ENCODE results near the gene HDAC5.
A peak's percentile ranks its signal among the peaks of the same experiment; 100 is the strongest.
"Not testable (repeated sequence)": the region's sequence is repeated elsewhere in the genome, so short reads cannot be mapped to it uniquely, and the experiment has no call there.

Gene HDAC5

DNA sequence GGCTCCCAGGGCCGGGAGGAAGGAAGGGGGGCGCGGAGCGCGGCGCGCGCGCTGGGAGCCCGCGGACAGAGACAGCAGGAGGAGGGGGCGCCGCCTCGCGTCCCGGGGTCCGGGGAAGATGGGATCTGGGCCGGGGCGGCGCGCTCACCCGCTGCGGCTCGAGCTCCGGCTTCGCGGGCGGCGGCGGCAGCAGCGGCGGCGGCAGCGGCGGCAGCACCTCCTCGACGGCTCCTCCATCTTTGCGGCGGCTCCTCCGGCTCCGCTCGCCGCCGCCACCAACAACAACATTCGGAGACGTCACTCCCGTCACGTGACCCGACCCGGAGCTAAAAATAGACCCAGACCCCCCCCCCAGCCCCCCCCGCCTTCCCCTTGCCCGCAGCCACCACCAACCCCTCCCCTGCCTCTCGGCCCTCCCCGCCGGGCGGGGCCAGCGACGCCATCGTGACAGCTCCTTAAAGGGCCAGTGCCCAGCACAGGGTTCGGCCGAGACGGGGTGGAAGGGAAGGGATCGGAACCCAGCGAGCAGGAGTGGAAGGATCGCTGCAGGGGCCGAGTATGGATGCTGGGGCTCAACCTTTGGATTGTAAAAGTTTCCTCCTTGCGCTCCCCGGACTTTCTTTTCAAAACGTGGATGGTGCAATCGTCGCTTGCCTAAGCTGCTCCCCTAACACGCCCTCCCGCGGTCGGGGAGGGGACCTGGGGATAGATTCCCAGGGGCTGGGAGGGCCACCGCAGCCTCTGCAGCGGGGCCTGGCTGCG lies at the start of gene HDAC5:
HDAC5 (minus strand) TSS at position 286 of the 762 bp plus-strand sequence. CDS start 6,126 bp downstream, outside the sequence.
- peak; percentile 96 for DNase-seq (ENCODE audit: low spot score)

DNA sequence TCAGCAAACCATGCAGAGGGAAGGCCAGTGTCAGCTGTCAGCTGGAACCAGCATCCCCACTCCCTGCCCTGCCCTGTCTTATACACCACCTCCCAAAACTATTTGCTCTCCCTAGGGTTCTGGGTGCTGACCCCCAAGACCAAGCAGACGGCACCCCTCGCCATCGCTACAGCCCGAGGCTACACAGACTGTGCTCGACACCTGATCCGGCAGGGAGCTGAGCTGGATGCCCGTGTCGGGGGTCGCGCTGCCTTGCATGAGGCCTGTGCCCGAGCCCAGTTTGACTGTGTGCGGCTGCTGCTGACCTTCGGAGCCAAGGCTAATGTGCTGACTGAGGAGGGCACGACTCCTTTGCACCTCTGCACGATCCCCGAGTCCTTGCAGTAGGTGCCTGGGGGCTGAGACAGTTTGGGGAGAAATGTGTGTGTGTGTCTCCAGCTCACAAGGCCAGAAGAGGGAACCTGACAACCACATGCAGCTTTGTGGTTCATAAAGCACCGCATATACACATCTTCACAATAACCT lies 48.6 kb upstream of the HDAC5 start:
- DNase-seq (ENCODE audit: low spot score) = no peak

DNA sequence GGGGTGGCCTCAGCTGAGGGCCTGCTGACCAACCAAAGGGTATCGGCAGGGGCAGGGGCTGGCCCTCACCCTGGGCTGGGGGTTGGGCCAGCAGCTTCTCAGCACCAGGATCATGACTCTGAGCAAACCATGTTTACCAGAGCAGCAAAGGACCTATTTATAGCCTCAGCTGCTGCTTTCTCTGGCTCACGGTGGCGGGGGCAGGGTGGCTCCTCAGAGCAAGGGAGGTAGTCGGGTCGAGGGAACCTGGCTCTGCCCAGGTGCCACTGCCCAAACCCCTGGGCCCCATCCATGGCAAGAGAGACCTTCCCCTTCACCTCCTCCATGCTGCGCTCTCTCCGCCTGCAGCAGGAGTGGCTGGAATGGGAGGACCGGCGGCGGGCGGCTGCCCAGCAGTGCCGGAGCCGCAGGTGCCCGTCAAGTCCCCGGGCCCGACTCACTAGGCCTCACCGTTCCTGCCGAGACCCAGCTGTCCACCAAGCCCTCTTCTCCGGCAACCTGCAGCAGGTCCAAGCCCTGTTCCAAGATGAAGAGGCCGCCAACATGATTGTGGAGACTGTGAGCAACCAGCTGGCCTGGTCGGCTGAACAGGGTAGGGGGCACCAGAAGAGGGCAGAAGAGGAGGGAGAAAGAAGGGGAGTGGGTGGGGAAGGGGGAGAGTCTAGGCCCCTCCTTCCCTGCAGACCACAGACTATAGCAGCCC lies 47.2 kb upstream of the HDAC5 start, which contains the start of gene ASB16:
ASB16 (plus strand) TSS at position 206 of the 703 bp plus-strand sequence; CDS start at position 292, 86 bp downstream.
- DNase-seq (ENCODE audit: low spot score) = peak; percentile 74

DNA sequence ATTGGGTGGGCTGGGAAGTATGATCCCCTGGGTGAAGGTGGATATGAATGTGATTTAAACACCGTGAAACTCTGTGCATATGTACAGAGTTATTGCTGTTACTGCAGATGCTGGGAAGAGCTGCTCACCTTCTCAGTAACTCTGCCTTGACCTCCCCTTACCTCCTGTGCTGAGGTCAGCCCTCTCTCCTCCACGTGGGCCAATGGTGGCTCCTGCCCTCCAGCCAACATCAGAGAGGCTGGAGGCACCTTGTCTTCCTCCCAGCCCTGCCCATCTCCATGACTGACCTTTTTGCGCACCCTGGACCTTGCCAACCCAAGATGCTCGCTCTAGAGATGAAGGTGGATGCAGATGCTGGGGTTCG lies 46.7 kb upstream of the HDAC5 start:
- no peak for DNase-seq (ENCODE audit: low spot score)

DNA sequence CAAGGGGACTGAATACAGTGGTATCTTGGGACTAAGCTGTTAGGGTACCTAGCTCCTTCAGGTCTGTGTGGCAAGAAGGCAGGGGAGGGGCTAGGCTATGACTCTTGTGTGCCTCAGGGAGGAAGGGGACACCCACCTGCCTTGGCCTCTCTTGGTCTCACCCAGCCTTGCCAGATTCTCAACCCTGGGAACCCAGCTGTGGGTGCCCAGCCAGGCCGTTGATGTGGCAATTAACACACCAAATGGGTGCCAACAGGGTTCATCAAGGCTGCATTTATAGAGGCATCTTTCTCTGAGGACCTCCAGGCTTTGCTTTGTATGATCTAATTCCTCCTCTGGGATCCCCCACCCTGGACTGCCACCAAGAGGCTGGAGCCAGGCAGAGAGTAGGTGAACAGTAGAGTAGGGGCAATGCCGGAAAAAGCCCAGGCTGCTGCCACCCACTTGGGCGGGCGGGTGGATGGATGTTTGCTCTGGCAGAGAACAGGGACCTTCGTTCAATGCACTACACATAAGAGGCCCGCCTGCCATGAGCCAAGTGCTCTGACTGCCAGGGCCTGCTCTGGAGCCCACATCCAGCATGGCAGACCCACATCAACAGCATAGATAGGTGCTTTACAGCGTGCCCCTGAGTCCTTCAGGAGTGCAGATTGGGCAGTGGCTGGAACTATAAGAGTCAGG lies 43.9 kb upstream of the HDAC5 start:
- no peak for DNase-seq (ENCODE audit: low spot score)

DNA sequence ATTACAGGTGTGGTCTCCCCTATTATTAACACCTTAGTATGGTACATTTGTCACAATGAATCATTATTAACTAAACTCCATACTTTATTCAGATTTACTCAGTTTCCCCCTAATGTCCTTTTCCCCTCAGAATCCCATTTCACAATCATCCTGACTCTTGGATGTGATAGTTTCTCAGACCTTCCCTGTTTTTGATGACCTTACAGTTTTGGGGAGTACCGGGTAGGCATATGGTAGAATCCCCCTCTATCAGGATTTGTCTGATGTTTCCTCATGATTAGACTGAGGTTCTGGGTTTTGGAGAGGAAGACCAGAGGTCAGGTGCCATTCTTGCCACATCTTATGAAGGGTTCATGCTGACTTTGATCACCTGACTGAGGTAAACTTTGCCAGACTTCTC lies 41.0 kb upstream of the HDAC5 start:
- no peak for DNase-seq (ENCODE audit: low spot score)

DNA sequence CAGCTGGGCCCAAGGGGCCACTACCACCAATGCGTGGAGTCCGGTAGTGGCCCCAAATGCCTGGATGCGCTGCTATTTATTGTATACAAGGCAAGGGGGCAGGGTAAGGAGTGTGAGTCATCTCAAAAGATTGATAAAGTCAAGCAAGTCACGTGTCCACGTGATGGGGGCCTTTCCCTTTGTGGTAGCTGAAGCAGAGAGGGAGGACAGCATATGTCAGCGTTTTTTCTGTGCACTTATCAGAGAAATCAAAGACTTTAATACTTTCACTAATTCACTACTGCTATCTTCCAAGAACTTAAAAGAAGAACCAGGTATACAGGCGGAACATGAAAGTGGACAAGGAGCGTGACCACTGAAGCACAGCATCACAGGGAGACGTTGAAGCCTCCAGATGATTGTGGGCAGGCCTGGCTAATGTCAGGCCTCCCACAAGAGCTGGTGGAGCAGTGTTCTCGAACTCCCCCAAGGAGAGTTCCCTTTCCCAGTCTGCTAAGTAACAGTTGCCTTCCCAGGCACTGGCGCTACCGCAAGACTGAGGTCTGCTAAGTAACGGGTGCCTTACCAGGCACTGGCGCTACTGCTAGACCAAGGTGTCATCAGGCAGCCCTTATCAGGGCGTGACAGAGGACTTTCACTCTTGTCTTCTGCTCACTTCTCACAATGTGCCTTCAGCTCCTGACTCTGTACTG lies 36.2 kb upstream of the HDAC5 start:
- no peak for DNase-seq (ENCODE audit: low spot score)

DNA sequence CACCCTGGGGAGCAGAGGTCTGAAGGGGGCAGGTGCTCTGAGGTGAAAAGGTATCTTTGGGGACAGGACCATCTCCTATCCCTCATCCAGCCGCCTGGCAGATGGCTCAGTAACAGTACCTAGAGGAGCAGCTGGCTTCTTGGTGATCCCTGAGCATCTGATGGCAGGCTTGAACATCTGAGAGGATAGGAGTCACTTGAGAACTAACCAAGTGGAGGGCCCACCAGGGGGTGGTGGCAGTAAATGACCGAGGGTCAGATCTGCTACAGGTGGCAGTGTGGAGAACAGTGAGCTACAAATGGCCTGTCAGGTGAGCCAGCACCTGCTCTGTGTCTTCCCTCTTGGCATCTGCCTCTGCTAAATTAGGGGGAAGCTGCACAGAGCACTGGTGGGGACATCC lies 32.0 kb upstream of the HDAC5 start:
- no peak for DNase-seq (ENCODE audit: low spot score)

DNA sequence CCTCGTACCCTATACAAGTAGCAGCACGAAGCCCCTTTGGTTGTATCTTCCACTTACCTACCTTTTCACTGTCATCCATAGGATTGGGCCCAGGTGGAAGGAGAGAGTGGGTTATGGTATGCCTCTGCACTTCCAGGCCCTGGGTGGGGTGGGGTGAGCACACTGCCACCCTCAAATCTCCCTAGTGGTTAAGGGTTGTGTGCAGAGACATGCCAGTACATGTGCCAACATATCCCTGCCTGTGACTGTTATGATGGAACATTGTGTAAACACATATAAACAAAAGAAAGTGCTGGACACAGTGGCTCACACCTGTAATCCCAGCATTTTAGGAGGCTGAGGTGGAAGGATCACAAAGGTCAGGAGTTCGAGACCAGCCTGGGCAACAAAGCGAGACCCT lies 29.4 kb upstream of the HDAC5 start:
- DNase-seq (ENCODE audit: low spot score) = no peak

DNA sequence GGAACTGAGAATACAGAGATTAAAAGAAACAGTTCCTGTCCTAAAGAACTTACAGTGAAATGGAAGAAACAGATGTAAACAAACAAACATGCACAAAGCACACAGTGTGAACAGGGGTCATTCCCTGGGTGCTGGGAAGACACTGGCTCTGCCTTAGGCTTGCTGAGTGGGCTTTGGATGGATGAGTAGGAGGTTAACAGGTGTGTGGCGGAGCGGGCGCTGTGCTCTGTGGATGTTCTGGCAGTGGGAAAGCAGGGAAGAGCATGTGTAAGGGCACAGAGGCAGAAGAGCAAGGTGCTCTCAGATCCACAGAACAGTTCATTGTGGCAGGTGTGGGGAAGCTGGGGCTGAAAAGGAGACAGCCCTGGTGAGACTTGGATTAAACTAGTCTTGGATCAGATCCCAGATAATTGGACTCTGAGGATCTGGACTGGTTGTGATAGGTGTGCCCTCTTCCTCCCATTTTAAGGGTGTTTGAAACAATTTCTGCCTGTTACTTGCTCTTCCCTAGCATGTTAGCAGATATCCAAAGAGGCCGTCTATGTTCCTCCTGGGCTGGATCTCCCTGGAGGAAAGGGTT lies 26.4 kb upstream of the HDAC5 start:
- no peak for DNase-seq (ENCODE audit: low spot score)

DNA sequence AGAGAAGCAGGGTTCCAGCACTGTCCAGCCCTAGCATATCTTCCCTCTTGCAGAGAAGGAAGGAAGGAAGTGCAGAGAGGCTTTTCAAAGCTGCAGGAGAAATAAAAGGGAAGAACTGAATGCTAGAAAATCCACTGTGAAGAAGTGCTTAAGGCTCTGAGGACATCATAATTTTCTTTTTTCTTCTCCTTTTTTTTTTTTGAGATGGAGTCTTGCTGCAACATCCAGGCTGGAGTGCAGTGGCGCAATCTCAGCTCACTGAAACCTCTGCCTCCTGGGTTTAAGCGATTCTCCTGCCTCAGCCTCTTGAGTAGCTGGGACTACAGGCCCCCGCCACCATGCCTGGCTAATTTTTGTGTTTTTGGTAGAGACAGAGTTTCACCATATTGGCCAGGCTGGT lies 25.6 kb upstream of the HDAC5 start:
- not testable (repeated sequence) for DNase-seq (ENCODE audit: low spot score)

DNA sequence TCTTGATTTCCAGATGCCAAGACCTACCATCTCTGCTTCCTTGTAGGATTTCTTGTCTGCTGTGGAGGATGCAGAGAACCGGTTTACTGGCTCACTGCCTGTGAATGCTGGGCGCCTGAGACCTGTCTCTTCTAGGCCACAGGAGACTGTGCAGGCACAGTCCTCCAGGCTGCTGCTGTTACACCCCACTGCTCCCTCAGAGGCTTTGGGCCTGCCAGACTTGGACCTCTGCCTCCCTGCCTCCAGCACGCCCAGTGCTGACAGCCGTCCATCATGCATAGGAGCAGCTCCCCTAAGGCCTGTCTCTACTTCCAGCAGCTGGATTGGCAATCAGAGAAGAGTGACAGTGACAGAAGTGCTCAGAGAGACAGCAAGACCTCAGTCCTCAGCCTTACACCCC lies 24.4 kb upstream of the HDAC5 start:
- no peak for DNase-seq (ENCODE audit: low spot score)

DNA sequence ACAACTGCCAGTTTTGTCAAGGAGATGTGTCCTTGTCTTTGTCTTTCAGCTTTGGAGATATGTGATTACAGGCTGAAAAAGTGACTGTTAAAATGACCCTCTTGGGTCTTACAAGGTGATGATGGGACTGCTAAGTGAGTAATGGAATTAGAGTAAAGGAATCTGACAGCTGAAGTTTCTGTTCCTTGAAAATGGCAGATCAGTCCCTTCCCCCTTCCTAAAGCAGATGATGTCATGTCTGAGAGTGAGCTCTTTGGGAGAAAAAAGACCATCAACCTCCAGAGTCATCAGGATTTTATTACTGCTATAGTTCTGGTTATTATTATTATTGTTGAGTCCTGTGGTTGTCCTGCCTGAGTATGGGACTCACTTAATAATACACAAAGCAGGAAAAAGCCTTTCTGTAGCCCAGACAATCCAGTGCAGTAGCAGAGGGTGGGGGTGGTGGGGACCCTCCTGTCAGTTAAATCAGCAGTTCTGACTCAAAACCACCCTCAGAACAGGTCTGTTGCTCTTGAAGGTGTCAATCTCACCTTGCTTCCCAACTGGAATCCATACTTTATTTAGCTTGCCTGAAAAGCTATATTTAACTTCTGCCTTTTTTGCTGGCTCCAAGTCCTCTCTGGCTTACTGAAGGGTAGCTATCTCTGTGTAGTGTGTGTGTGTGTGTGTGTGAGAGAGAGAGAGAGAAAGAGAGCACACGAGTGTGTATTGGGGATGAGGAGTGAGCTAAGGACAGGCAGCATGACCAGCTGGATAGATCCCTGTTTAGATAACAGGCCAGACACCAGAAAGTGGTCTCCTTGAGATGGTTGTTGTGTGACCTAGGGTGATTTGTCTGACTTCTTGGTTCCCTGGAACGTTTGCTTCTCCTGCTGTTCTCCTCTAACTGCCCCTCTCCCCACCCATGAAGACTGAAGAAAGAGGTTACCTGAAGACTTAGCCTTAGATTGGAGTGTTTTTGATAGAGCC lies 23.2 kb upstream of the HDAC5 start:
- DNase-seq (ENCODE audit: low spot score) = no peak

DNA sequence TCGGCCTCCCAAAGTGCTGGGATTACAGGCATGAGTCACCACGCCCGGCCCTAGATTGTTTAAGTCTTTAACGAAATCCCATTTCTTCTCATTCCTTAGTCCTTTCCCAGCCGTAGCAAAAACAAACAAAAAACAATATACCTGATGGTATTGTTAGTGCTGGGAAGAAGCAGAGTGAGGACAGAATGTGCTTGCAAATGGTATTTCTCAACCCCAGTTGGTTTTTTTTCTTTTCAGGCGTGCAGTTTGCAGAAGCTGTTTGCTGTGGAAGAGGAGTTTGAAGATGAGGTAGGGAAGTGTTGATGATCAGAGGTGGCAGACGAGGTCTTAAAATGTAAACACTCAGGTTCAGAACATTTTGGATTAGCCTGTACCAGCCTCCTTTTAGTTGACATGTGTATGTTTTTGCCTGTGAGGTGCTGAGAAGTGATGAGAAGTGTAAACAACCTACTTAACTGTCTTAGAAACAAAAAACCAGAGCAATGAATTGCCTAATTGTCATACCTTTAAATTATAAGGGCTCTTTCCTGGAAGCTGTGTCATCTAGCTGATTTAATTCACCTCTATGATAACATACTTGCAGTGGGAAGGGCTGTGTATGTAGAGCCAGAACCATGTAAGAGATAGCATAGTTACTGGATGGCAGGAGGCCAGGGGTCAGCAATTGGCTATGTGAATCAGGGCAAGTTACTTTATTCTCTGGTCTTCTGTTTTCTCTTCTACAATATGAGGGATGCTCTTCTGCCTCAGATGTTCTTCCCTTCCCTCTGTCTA lies 21.7 kb upstream of the HDAC5 start:
- DNase-seq (ENCODE audit: low spot score) = no peak

DNA sequence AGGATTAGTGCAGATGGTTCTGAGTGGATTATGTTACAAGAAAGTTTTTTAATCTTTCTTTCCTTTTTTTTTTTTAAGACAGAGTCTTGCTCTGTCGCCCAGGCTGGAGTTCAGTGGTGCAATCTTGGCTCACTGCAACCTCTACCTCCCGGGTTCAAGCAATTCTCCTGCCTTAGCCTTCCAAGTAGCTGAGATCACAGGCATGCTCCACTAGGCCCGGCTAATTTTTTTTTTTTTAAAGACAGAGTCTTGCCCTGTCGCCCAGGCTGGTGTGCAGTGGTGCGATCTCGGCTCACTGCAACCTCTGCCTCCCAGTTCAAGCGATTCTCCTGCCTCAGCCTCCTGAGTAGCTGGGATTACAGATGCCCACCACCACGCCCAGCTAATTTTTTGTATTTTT lies 20.5 kb upstream of the HDAC5 start:
- not testable (repeated sequence) for DNase-seq (ENCODE audit: low spot score)

DNA sequence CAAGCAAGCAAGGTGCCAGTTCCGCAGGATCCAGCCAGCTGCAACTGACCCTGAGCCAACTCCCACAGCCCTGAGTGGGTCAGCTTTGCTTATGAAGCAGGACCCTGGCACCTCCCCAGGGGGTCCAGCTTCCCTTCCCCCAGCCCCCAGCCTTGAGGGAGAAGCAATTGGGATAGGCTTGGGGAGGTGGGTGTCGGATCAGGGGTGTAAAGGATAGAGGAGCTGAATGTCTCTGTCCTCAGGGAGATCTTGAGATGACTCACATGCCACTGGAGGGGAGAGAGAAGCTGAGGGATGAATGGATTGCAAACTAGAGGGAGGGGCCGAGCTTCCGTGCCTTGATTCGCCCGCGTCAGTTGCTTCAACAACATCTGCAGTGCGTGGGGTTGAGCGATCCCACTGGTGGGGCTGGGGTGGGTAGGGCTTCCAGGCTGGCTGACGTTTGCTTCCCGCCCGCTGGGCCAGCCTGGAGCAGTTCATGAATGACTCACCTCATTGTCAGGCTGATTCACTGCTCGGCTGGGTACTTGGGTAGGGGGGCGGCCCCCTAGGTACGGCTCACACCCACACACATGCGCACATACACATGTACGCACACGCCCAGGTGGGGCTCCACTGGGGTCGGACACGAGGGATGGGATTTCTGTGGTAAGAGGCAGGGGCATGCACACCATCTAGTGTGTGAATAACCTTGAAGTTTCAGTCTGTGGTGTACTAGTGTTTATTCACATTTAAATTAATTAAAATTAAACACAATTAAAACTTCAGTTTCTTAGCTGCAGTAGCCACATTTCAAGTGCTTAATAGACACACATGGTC lies 14.7 kb upstream of the HDAC5 start:
- peak; percentile 97 for DNase-seq (ENCODE audit: low spot score)

DNA sequence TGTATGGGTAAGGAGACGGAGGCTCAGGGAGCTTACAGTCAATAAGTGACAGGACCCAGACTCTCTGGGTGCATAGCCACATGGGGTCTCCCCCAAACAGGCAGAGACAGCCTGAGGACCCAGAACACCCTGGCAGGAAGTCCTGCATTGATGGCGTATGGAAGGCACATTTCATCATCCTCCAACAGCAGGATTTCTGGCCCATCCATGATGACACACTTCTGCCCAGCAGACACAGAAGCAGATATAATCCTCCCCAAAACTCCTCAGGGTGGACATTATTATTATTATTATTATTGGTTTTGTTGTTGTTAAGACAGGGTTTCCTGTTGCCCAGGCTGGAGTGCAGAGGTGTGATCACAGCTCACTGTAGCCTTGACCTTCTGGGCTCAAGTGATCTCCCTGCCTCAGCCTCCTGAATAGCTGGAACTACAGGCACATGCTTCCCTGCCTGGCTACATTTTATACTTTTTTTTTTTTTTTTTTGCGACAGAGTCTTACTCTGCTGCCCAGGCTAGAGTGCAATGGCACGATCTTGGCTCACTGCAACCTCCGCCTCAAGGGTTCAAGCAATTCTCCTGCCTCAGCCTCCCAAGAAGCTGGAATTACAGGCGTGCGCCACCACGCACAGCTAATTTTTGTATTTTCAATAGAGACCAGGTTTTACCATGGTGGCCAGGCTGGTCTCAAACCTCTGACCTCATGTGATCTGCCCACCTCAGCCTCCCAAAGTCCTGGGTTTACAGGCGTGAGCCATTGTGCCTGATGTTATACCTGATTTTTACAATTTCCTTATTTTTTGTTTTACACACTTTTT lies 11.5 kb upstream of the HDAC5 start:
- DNase-seq (ENCODE audit: low spot score) = no peak

DNA sequence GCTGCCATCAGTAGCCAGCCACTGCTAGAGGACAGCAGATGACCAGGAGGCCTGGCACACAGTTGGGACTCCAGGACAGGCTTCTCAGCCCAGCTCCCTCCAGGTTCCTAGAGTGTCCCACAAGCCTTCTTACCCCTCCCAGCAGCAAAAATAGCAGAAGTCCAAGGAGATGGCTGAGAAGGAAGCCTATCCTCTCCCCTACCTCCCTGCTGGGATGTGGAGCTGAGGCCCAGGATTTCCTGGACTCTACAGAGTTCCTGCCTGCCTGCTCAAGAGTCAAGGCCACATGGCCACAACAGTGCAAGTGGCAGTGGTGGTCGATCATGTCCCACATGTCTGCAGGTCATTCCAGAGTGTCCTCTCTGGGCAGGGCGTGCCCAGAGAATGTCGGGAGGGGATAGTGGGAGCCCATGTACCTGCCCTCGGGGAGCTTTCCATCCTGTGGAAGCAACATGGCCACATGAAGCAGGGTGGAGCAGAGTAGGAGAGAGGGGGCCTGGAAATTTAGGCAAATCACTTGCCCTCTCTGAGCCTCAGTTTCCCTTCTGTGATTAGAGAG lies 10.6 kb upstream of the HDAC5 start:
- no peak for DNase-seq (ENCODE audit: low spot score)
